GM21619 (cell line): ENCODE measurements around the gene TAAR2.
"Not testable (repeated sequence)": the region's sequence is repeated elsewhere in the genome, so short reads cannot be mapped to it uniquely, and the experiment has no call there.

ENCODE experiments used
- ATAC-seq: cut with Tn5 transposase; IDR thresholded peaks from one replicate; pipeline ENCODE4 v1.9.1; 2021; ENCODE audit not compliant: unreplicated experiment

Gene TAAR2

DNA sequence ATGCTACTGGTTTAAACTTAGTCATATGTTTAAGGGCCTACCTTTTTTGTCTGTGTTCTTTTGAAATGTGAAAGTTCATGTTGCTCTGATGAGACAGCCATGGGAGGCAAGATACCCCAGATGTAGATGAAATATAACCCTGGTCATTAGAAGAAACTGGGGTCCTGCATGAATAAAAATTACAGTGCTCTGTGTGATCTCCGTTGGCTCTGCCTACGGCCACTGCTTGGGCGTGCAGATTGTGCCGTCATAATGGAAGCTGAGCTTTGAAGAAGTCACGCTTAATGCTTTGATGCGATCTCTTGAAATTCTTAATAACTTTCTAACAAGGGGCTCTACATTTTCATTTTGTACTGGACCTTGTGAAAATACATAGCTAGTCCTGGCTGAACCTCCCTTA lies at the start of gene TAAR2:
Gene TAAR2, minus strand, starts transcription at position 101 of the 400 bp plus-strand sequence. Its CDS starts 0 bp downstream, at position 101.
- ATAC-seq = no peak

- no peak for ATAC-seq
Observed at GRCh38 chr6:132673376-132674094, 49.5 kb upstream of the TAAR2 start.

- ATAC-seq = no peak
Observed at GRCh38 chr6:132671295-132671694, 47.2 kb upstream of the TAAR2 start.

DNA sequence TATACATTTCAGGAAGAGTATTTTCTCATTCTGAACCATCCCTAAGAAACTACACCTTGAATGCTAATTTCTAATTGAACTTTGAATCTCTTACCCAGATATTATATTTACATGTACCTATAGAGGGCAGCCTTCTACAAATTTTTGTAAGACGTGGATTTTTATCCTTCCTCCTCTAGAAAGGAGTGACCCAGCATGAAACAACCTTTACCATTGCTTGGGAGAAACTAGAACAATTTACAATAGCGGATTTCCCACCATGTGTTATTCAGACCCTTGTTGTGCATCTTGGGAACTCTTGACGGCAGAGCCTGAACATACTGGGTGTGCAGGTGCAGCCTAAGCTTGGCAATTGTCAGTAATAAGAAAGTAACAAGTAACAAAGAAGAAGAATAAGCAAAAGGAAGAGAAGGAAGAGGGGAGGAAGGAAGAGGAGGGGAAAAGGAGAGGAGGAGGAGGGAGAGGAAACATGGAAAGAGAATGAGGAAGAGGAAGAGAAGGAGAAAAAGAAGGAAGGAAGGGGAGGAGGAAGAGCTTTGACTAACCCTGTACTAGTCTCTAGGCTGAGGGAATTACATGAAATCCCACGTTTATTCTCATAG lies 45.7 kb upstream of the TAAR2 start:
- ATAC-seq = peak; percentile 72

- ATAC-seq = no peak
Observed at GRCh38 chr6:132666118-132666517, 42.0 kb upstream of the TAAR2 start.

- ATAC-seq = no peak
Observed at GRCh38 chr6:132664309-132665034, 40.4 kb upstream of the TAAR2 start.

- no peak for ATAC-seq
Observed at GRCh38 chr6:132663661-132664060, 39.6 kb upstream of the TAAR2 start.

DNA sequence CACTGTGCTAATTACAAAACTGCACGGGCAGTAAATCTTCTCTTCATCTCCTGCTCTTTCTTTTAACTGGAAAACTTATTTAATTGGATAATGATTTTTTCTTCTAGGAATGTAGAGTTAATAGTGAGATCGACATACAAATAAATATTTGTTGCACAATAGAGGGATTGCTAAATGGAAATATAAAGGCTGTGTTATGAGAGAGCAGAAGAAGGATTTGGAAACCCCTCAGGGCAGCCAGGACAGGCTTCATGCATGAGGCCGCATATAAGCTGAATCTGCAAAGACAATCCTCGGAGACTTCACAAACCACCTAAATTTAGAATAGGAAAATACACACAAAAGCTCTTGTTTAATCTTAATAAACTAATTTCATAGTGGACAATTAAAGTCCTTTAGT lies 37.8 kb upstream of the TAAR2 start:
- no peak for ATAC-seq

- ATAC-seq = no peak
Observed at GRCh38 chr6:132659082-132659481, 35.0 kb upstream of the TAAR2 start, which contains the start of gene TAAR1. TAAR1 (minus strand) TSS chr6:132659182; CDS start chr6:132646003, 13,179 bp downstream.

DNA sequence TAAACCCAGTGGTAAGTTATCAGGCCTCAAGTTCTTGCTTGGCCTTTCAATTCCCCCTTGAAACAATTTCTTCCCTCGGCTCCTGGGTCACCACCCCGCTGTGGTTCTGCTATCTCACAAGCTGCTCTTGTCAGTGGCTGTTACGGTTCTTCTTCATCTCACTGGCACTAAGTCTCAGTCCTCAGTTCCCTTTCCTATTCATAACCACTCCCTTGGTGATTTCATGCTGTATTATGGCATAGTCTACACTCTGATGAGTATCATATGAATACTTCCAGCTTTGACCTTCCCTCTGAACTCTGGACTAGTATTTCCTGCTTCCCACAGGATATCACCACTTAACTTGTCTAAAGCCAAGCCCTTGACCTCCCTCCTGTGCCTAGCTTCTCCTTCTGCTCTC lies 27.0 kb upstream of the TAAR2 start:
- ATAC-seq = peak; percentile 41

DNA sequence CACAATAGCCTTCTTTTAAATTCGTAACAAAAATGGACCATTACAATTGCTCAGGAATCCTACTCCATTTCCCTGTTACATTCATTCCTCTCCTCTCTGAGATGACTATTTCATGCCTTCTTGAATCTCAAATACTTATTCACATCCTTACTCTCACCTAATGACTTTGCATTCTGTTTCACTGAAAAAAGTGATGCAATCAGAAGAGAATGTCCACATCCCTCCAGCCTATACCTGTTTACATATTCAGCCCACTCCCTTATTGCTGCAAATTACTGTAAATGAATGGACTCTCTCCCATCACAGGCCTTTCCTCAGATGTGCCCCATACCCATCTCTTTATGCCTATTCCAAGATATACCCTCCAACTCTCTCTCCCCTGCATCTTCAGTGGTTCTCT lies 26.4 kb upstream of the TAAR2 start:
- no peak for ATAC-seq

- no peak for ATAC-seq
Observed at GRCh38 chr6:132648828-132649227, 24.8 kb upstream of the TAAR2 start.

DNA sequence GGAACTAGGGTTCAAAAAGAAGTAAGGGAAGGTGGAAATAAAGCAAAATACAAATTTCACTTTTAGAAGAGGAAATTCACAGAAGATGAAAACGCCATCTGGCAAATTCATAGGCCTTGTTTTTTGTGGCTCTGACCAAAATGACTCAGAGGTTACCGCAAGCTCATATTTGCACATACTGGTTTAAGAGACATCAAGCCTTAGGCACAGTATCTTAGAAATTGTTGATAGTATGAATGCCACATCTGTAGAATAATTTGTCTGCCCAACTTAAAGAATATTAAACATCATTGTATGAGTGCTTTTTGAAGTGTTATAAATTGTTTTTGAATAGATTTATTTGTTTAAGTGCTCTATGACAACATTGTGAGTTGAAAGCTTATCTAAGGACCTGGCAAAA lies 24.3 kb upstream of the TAAR2 start:
- ATAC-seq = peak; percentile 83

DNA sequence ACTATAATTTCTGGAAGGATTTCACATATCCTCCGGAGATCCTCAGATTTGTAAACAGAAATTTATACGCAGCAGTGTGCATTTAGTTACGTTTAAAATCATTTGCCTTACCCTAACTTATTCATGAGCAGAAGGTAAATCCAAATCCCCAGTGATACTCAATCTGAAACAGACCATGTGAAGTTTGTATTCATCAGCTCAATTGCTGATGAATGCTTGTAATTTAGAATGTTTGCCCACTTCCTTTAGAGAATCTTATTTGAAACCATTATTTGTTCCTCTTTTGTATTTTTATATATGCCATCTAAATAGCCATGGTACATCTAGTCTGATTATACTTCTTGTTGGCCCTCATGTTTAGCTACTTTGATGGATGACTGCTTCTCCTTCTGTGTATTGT lies 19.5 kb upstream of the TAAR2 start:
- ATAC-seq = peak; percentile 41

GRCh38 chr6:132637135-132637534 lies 13.1 kb upstream of the TAAR2 start:
- not testable (repeated sequence) for ATAC-seq

- not testable (repeated sequence) for ATAC-seq
Observed at GRCh38 chr6:132635906-132636305, 11.8 kb upstream of the TAAR2 start.

GRCh38 chr6:132635288-132635687 lies 11.2 kb upstream of the TAAR2 start:
- ATAC-seq = not testable (repeated sequence)

DNA sequence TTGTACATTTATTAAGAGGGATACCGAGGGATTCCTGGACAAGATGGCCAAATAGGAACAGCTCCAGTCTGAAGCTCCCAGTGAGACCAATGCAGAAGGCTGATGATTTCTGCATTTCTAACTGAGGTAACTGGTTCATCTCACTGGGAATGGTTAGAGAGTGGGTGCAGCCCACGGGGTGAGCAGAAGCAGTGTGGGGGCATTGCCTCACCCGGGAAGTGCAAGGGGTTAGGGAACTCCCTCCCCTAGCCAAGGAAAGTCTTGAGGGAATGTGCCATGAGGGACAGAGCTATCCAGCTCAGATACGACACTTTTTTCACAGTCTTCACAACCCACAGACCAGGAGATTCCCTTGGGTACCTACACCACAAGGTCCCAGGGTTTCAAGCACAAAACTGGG lies 10.7 kb upstream of the TAAR2 start:
- no peak for ATAC-seq

DNA sequence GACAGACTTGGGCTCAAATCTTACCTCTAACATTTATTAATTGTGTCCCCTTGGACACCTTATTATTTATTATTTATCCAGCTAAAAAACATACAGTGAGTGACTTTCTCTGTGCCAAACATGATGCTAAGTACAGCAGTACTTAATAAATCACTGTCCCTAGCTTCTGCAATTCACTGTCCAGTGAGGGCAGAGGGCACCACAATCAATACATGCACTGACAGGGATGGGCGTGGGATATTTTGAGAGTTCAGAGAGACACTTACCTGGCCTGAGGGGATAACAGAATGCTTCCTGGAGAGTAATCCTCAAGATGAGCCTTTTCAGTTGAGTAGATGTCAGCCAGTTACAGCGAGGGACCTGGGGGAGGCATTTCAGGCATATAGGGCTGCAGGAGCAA lies 9.3 kb upstream of the TAAR2 start:
- ATAC-seq = no peak

GRCh38 chr6:132623106-132623845 lies 799 bp downstream of the TAAR2 start:
- no peak for ATAC-seq

DNA sequence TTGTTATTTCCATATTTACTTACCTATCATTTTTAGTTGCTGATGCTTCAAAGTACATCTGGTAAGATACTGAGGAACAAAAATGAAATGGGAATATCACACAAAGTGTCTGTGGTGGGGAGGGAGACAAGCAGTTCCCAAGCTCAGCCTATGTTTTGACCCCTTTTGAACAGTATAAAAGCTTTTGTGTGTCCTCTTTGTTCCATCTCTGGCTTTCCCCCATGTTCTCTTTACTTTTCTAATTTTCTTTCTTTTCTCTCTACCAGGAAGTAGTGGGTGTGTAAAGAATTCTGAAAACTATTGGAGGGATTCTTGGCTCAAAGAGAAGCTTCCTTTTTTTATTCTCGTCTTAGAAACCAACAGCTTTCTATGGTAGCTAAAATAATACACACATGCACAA lies 7.4 kb downstream of the TAAR2 start:
- ATAC-seq = no peak
